Lung microvascular endothelial cell (primary cell): Measurements from ENCODE around the gene FMR1. TPM values are rescaled to one million over a fixed set of nuclear protein-coding genes. Genes with fewer than 3 reads are reported as not detected.

Source experiments
- DNase-seq, 2 donors: peaks; one replicate each; pipeline versions ENCODE4 v3.0.0 to v3.0.0-alpha.2; 2010; ENCODE audit warnings: low read depth in 2 of 2
- total RNA-seq: library from RNA; depleted of rRNA; stranded (reverse); fragments of >200 nt; gene quantifications from 2 replicates; pipeline ENCODE4 v1.2.1, GENCODE V29; 2014

Gene FMR1
- total RNA-seq, 1 donor from 2014 or later, result 25.2 TPM

DNA sequence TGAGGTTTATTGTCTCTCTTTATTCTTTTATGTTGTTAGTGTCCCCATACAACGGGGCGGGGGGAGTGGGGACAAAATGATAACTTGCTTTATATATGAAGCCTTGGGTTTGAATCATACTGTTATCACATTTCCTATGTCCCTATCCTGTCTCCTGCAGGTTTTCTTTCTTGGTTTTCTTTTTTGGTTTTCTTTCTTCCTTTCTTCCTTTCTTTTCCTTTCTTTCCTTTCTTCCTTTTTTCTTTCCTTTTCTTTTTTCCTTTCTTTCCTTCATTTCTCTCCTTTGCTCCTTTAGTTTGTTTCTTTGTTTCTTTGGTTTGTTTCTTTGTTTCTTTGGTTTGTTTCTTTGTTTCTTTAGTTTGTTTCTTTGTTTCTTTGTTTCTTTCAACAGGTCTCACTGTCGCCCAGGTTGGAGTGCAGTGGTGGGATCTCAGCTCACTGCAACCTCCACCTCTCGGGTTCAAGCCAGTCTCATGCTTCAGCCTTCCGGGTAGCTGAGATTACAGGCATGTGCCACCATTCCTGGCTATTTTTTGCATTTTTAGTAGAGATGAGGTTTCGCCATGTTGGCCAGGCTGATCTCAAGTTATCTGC is 4.8 kb downstream of the FMR1 start:
- DNase-seq, result no peak

DNA sequence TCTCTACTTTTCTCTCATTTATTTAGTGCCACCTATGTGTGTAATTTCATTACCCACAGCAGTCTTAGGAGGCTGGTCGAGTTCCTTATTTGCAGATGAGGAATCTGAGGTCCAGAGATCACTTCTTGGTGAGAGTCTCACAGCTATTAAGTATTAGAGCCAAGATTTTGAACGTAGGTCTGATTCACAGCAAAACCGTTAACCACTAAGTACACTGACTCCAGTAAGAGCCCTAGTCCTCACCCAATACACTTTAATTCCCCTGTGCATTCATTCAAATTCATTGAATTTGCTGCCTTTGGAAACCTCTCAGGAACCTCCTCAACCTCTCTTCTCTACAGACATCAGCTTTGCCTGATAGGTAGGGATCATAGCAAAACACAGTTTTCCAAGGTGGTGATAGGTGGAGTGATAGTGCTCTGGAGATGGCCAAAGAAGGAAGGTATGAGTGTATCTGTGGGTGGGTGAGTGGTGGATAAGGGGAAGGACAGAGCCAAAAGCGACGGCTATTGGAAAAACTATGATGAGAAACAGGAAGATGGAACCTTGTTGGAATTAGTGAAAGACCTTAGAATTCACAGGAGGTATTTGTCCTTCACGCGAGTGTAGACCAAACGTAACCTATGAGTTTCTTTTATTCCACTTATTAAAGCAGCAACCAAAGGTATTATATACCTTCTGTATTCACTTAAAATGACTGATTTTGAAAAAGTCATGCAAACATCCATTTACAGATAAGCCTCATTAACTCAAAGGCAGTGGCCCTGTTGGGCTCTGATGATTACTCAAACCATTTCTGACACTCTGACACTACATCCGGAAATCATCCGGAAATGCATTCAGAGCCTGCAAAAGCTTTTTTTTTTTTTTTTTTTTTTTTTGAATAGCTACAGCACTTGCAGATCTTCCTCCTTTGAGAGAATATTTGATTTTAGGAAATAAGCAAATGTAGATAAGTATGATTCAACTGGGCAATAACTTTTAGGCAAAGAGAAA is 6.3 kb downstream of the FMR1 start:
- peak; percentile 54 to 58 for DNase-seq

DNA sequence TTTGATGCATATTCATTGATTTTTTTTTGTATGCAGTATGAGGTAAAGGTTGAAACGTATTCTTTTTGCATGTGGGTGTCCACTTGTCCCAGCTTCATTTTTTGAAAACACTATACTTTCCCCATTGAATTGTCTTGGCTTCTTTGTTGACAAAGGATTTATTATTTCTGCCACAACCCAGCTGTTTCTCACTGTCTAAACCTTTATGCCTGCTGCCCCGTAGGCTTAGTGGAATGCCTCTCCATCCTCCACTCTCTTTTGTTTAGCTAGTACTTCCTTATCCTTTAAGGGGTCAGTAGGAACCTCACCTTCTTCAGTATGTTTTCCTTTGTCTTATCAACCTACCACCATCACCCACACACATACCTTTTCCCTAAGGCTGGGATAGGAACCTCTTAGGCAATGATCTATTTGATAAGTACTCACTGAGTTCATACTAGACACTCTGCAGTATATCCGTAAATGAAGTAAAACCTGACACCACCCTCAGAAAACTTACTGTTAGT is 8.5 kb downstream of the FMR1 start:
- no peak for DNase-seq

DNA sequence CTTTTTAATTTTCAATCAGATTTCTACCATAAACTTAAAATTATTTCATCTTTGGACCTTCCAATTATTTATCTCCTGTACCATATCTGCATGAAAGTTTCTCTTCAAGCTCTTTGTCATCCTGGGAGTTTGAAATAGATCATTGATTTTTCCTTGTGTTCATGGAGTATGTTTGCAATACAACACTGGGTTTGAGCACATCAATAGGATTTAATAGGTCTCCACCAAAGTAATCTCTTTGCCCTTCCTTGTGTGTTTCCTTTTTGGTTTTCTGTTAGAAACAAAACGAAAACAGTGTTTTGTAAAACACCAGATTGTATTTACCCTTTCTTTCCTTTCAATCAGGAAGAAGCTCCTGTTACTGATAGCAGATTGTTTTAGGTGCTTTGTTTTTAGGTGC is 11.9 kb downstream of the FMR1 start:
- DNase-seq, result no peak

DNA sequence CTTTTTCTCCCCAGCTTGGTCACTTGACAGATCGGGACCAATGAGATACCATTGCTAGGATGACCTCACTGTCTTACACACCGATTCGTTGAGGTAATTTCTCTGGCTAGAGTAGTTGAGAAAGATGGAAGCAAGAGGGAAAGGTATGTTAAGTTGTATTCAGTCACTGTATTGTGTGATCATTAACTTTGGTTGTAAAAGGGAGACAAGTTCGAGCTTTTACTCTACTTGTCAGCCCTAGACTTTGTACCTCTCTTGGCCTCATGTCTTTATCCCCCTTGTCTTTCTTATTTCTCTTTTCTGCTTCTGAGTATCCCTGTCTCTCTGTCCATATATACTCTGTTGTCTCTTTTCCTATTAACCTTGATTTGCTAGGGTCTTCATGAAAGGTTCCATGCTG is 15.5 kb downstream of the FMR1 start:
- DNase-seq, result no peak

DNA sequence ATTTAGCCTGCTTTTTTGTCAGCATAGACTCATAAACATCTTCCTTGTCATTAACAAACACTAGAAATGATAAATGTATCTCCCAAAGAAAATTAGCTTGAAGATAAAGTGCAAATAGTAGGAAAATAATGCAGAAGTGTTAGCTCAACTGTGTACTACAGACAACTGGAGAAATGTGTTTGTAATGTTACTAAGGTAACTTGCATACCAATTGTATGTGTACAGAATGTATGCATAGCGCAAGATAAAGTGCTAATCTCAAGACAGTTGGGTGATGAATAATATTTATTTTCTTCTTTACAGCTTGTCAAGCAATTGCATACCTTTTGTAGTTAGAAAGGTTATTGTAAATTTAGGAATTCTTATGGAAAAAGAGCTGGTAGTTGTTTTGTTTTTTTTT is 22.1 kb downstream of the FMR1 start:
- no peak for DNase-seq

DNA sequence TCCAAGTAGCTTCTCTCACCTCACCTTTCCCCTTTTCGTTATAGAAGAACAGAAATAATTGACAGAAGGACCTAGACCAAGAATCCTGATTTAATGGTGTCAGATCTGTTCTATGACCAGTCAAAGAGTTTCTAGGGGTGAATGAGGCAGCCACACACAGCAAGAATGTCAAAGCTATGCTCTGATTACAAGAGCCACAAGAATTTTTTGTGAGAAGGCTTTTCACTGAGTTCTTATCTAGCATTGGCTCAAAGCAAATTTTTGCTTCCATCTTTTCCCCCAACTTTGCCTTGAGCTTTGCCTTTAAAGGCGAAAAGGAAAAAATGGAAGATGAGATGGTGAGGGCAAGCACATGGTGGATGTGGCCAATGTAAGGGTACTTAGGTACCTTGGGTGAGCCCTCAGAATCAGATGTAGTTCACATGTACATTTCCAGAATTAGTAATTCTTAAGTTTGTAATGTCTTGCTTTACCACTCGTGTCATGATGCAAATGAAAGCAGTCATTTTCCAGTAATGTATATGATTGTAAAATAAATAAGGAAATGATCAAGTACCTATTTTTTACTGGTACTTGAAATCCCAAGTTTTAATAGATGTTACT is 23.5 kb downstream of the FMR1 start:
- DNase-seq, result no peak

DNA sequence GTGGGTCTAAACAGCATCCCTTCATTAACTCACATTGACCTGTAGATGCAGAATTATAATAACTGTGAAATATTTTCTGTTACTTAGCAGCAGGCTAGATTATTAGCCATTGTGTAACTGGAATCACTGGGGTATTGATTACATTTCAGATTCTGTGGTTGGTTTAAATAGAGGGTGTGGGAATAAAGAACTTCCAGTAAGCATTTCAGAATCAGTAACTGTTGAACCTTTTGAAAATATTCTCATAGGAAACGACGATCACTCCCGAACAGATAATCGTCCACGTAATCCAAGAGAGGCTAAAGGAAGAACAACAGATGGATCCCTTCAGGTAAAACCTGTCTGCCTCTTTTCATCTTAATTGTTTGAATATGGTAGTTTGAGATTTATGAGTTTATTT is 33.6 kb downstream of the FMR1 start:
- no peak for DNase-seq

DNA sequence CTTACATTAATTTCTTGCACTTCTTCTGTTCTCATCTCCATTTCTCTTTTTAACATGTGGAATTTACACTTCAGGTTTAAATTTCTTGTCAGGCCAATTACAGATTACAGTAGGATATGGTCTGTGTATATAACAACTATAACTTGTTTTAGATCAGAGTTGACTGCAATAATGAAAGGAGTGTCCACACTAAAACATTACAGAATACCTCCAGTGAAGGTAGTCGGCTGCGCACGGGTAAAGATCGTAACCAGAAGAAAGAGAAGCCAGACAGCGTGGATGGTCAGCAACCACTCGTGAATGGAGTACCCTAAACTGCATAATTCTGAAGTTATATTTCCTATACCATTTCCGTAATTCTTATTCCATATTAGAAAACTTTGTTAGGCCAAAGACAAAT is 36.8 kb downstream of the FMR1 start:
- no peak for DNase-seq

DNA sequence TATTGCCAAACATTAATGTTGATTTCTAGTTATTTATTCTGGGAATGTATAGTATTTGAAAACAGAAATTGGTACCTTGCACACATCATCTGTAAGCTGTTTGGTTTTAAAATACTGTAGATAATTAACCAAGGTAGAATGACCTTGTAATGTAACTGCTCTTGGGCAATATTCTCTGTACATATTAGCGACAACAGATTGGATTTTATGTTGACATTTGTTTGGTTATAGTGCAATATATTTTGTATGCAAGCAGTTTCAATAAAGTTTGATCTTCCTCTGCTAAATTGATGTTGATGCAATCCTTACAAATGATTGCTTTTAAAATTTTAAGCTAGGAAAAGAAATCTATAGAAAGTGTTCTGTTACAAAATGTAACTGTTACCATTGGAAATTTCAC is 38.6 kb downstream of the FMR1 start:
- DNase-seq, result no peak

DNA sequence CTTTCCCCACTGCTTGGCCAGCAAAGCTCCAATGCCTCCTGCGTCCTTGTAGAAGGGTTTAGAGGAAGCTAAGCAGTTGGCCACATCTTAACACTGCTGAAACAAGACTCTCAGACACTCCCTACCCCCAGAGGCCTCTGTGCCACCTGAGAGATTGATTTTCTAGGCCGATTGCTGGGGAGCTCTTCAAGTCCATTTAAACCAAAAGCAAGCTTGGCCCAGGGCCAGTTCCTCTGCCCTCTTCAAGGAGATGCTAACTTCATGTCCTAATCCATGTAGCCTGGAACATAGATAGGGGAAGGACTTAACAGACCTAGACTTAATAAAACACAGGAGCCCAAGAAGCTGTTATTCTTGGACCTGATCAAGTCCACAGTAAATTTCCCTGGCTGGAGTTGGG is 42.3 kb downstream of the FMR1 start:
- DNase-seq, result no peak

DNA sequence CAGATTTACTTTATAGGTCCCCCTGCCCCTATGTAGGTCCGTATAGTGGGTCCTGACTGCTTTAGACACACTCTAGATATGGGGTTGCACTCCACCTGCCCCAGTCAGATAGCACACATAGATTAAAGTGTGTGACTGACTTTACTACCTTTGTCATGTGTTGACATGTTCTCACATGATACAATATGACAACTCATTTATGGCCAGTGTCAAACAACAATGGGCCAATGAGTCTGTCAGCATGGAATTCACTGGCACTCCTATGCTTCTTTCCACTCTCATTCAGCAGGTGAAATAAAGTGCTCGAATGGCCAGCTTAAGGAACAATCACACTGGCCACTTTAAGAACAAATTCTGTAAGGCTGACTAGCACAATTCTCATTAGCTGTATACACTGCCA is 45.6 kb downstream of the FMR1 start:
- DNase-seq, result no peak

DNA sequence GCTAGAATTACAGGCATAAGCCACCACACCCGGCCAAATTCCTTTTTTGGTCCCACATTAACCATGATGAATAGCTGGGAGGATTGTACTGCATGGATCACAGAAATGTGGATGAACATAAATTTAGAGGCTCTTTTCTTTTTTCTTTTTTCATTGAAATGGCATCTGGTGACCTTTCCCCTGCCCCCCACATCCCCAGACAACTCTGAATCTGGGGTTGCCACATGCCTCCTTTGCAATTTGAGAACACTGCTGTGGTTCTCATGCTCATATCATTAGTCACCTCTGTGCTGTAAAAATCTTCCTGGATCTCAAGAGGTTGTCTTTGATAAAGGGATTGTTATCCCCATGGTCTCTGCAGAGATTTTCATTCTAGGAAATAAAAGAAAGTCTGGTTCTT is 46.6 kb downstream of the FMR1 start:
- no peak for DNase-seq

DNA sequence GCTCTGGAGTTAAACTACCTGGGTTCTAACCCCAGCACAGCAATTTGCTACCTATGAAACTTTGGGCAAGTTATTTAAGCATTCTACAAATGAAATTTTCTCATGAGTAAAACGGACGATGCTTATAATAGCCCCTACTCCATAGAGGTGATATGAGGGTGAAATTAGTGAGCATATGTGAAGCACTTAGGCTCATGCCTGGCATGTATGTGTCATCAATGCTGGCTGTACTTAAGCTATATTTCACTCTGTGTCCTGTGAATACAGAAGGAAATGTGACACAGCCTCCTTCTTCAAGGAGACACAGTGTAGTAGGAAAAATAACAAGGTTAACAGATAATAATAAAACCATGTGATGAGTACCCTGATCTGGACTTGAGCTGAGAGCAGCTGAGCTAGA is 49.0 kb downstream of the FMR1 start:
- DNase-seq, result no peak

DNA sequence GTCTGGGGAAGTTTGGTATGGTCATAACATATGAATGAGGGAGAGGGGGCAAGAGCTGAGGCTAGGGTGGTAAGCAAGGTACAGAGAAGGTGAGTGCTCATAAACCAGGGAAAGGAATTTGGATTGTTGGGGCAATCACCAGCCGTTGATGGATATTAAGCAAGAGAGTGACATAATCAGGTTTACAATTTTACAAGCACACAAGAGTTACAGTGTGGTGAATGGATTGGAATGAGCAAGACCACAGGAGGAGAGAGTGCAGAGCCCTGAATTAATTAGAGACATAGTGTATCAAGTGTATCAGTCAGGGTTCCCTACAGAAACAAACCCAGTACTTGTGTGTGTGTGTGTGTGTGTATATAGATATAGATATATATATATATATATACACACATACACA is 50.8 kb downstream of the FMR1 start:
- no peak for DNase-seq

DNA sequence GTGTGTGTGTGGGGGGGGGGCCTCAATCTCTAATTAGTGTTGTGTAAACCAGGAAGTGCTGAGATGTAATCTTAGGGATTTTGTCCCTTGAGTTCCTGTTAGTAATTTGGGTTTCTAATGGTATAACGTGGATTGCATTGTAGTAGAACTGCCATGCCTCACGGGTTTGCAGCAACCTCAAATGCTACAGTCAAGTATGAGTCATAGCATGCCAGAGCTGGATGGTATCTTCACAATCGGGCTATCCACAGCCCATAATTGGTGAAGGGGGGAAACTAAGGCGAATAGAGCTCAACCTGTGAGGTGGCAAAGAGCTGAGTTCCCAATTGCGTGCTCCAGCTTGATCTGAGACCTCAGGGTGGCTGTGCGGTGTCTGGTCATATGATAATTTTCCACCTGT is 67.2 kb downstream of the FMR1 start:
- DNase-seq, result no peak

DNA sequence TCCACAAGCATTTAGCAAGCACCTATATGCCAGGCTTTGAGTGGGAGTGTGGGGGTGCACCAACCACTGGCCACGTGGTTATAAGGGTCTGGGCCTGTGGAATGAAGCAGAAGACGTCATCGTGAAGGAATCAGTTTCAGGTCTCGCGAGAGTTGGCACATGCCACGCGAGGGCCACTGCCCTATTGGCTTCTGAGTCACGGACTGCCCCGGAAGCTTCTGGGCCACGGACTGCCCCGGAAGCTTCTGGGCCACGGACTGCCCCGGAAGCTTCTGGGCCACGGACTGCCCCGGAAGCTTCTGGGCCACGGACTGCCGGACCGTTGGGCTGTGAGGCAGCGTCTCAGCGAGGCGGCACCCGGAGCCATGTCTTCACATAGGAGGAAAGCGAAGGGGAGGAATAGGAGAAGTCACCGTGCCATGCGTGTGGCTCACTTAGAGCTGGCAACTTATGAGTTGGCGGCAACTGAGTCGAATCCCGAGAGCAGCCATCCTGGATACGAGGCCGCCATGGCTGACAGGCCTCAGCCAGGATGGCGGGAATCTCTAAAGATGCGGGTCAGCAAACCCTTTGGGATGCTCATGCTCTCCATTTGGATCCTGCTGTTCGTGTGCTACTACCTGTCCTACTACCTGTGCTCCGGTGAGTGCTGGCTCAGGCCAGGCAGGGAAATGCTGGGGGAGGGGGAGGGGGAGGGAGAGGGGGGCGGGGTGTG is 69.5 kb downstream of the FMR1 start, which contains the start of gene FMR1NB:
FMR1NB (plus strand) TSS at position 300 of the 715 bp plus-strand sequence; CDS start at position 366, 66 bp downstream.
- no peak for DNase-seq
